Erythroblast (primary cell): Measurements from ENCODE around the gene ARHGEF40.

Source experiments
- GATA1 ChIP-seq: IDR thresholded peaks from 2 replicates; pipeline ENCODE4 v1.6.1; 2011; ENCODE audit warnings: low read depth, mild to moderate bottlenecking, control low read depth, low read length, moderate library complexity
- POLR2A ChIP-seq: IDR thresholded peaks from 2 replicates; pipeline ENCODE4 v1.6.1; 2011; ENCODE audit warnings: mild to moderate bottlenecking, low read length

- TF ChIP-seq POLR2A (no peak), GATA1 (no peak)
Observed at GRCh38 chr14:21070610-21071224, 613 bp downstream of the ARHGEF40 start.
